HL-60 (cell line): ENCODE results near the gene NARS2.

Experiments used
- DNase-seq, 2 experiments: peaks; one replicate each; pipeline ENCODE4 v3.0.0-alpha.2; 2010 to 2020; ENCODE audit warnings: low read depth in 1 of 2, low spot score in 1 of 2
- H3K27ac ChIP-seq: fragments of 250-450 bp; sonication (Bioruptor Pico); replicated peaks from 2 replicates; pipeline ENCODE4 v1.5.1; 2020; ENCODE audit warnings: mild to moderate bottlenecking, moderate library complexity
- H3K27me3 ChIP-seq: fragments of 250-450 bp; sonication (Bioruptor Pico); 2 replicates; pipeline ENCODE4 v1.5.1; 2021; ENCODE audit warnings: mild to moderate bottlenecking, moderate library complexity; ENCODE audit not compliant: insufficient read depth, poor library complexity, severe bottlenecking
- H3K4me3 ChIP-seq: replicated peaks from 2 replicates; pipeline ENCODE4 v1.5.1; 2011; ENCODE audit warnings: mild to moderate bottlenecking, control low read depth, low read length; ENCODE audit not compliant: insufficient read depth
- CTCF ChIP-seq: IDR thresholded peaks from one replicate; pipeline ENCODE4 v1.5.1; 2011; ENCODE audit warnings: low read length, control low read depth, inconsistent platforms; ENCODE audit not compliant: insufficient read depth
- GABPA ChIP-seq: IDR thresholded peaks from 2 replicates; pipeline ENCODE4 v1.6.1; 2012; ENCODE audit warnings: low read depth
- POLR2AphosphoS5 ChIP-seq: IDR thresholded peaks from 2 replicates; pipeline ENCODE4 v1.6.1; 2012; ENCODE audit warnings: low read depth
- REST ChIP-seq: IDR thresholded peaks from 2 replicates; pipeline ENCODE4 v1.6.1; 2012; ENCODE audit warnings: low read depth; ENCODE audit not compliant: insufficient replicate concordance
- SPI1 ChIP-seq: IDR thresholded peaks from 2 replicates; pipeline ENCODE4 v1.6.1; 2012; ENCODE audit warnings: low read depth, mild to moderate bottlenecking, borderline replicate concordance

Gene NARS2

GRCh38 chr11:78450866-78451265 lies 123.8 kb downstream of the NARS2 start:
- TF ChIP-seq CTCF (no peak), SPI1 (no peak), REST (no peak), GABPA (no peak), POLR2AphosphoS5 (no peak)

GRCh38 chr11:78449866-78450265 lies 124.8 kb downstream of the NARS2 start:
- no peak for DNase-seq
- no peak overlapping the region for H3K27ac ChIP-seq
- H3K4me3 ChIP-seq, result no peak overlapping the region
- H3K27me3 ChIP-seq, result no peaks in the 10 kb centered on the region
- no peak for TF ChIP-seq SPI1
- TF ChIP-seq REST, result no peak
- no peak for TF ChIP-seq GABPA
- TF ChIP-seq POLR2AphosphoS5, result no peak
- no peak for TF ChIP-seq CTCF

More at GRCh38 chr11:78450866-78451265, 123.8 kb downstream of the NARS2 start:
- no peak overlapping the region for H3K4me3 ChIP-seq
- H3K27ac ChIP-seq, result no peak overlapping the region
- H3K27me3 ChIP-seq, result no peaks in the 10 kb centered on the region
- DNase-seq, result no peak

- no peak overlapping the region for H3K27ac ChIP-seq
- H3K4me3 ChIP-seq, result no peak overlapping the region
- no peak for DNase-seq
- no peak for TF ChIP-seq SPI1
- TF ChIP-seq POLR2AphosphoS5, result no peak
- no peak for TF ChIP-seq GABPA
- TF ChIP-seq REST, result no peak
- no peaks in the 10 kb centered on the region for H3K27me3 ChIP-seq
Measured at GRCh38 chr11:78446210-78446609, 128.5 kb downstream of the NARS2 start.

GRCh38 chr11:78444726-78445125 lies 129.9 kb downstream of the NARS2 start:
- no peak for TF ChIP-seq CTCF
- no peak for TF ChIP-seq GABPA
- TF ChIP-seq POLR2AphosphoS5, result no peak
- TF ChIP-seq SPI1, result no peak
- TF ChIP-seq REST, result no peak
- Histone ChIP-seq H3K27ac (no peak overlapping the region), H3K27me3 (no peaks in the 10 kb centered on the region), H3K4me3 (no peak overlapping the region)
- DNase-seq, result no peak
